Right hindlimb (tissue), 1 donor: ENCODE data around the gene ACTR3C.
A peak's percentile ranks its signal among the peaks of the same experiment; 100 is the strongest.
"Not testable (repeated sequence)": the region's sequence is repeated elsewhere in the genome, so short reads cannot be mapped to it uniquely, and the experiment has no call there.

Experiments used
- DNase-seq: peaks from one replicate; pipeline ENCODE4 v3.0.0-alpha.2; 2018

Gene ACTR3C

DNA sequence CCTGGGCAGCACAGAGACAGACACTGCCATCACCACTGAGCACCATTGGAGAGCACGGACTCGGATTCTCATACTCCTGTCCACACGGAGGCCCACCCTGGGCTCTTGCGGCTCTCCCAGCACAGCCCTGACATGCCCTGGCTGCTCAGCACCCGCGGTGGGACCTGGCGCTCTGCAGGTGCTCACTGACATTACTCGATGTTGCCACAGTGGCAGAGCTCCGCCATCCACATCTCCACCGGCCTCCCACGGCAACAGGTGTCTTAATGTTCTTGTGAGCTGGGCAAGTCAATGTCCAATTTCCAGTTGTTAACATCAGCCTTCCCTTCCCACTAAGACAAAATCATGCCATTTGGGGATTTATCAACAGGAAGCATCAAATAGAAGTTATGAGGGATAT lies 45.0 kb downstream of the ACTR3C start:
- DNase-seq = not testable (repeated sequence)

DNA sequence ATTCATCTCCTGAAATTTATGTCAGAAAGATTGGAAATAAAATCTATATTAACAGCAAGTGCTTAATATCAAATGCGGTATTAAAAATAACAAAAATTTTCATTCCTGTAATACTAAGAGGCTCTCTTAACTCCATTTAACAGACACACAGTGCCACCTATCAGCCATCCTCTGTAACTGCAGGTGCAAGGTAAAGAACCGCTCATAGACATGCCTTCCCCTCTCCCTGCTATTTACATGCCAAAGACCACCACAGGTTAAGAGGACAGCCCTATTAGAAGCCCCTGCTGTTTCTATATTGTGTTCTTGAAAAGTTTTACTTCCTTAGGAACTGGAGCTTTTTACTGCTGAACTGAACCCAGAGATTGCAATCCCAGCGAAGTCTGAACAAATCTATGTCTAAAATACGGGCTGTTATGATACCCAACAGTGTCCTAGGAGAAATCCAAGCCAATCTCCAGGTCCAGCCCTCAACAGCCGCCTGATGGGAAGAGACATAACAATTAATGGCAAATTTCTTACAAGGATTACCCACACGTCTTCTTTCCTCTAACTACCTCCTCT lies 47.1 kb downstream of the ACTR3C start:
- not testable (repeated sequence) for DNase-seq

DNA sequence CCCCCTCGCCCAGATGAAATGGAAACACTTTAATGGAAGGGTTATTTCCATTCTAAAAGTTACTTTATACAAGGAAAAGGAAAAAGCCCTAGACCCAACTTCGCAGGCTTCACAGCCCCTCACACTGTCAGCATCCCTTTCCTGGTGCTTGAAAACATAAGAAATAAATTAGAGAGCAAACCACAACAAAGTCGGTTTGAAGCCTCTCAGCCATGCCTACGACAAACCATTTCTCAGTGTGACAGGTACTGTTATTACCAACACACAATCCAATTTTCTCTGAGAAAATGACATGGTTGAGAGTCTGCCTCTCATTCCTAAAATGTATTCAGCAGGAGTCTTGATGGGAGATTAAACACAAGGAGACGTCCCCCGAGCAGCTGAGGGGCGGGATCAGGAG lies 51.4 kb downstream of the ACTR3C start:
- DNase-seq = not testable (repeated sequence)

DNA sequence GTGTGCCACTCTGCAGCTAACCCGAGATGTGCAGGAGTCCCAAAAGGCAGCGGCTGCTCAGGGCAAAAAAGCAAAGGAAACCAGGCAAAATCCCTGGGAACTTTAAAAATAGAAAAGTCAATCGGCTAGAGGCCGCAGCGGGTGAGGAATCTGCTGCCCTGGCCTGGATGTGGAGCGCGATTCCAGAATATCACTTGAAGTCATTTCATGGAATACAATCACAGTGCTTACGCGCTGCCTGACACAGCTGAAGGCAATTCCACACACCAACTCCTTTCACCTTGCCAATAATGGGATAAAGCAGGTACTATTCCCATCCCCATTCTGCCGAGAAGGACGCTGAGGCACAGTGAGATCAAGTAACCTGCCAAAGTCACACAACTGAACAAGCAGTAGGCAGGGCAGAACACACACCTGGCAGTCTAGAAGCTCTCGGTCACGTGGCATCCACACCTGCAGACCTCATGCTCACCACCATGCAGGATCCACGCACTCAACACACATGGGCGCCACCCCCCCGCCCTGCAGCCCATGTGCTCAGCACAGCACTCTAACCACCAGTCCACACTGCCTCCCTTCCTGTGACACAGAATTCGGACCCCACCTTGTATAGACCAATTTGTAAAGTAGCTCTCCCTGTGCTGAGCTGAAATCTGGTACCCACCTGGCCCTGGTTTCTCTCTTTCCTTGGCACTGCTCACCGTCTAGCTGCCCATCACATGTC lies 53.1 kb downstream of the ACTR3C start:
- DNase-seq = not testable (repeated sequence)

DNA sequence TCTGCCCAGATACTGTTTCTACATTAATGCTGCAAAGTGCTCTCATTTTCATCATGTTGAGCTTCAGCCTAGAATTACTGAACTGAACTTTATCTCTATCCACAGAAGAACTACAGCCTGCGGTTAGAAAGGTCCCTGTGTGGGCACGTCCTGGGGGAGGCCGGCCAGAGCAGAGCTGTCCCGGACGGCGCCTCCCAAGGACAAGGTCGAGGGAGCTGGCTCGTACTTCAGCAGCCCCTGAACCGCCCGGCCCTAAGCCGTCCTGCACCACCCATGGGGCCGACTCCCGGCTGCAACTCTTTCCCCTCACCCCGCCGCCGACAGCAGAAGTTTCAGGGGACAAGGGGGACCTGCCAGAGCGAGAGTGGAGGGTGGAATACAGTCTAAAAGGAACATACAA lies 54.5 kb downstream of the ACTR3C start:
- not testable (repeated sequence) for DNase-seq

DNA sequence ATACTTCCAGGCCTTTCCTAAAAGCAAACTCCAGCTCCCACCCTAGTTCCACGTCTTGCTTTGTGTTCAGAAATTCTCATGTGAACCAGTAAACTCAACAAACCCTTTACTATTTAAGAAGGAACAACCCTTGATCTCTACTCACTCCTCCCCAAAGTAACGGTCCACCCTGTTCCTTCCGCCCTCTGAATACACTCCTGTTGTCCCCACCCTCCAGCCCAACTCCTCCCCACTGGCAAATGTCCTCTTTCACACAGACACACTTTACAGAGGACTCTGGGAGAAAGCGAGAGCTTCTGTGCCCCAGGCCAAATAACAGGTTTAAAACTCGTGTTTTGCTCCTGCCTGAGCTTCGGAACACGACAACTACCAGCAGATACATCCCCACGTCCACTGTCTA lies 55.1 kb downstream of the ACTR3C start:
- not testable (repeated sequence) for DNase-seq

DNA sequence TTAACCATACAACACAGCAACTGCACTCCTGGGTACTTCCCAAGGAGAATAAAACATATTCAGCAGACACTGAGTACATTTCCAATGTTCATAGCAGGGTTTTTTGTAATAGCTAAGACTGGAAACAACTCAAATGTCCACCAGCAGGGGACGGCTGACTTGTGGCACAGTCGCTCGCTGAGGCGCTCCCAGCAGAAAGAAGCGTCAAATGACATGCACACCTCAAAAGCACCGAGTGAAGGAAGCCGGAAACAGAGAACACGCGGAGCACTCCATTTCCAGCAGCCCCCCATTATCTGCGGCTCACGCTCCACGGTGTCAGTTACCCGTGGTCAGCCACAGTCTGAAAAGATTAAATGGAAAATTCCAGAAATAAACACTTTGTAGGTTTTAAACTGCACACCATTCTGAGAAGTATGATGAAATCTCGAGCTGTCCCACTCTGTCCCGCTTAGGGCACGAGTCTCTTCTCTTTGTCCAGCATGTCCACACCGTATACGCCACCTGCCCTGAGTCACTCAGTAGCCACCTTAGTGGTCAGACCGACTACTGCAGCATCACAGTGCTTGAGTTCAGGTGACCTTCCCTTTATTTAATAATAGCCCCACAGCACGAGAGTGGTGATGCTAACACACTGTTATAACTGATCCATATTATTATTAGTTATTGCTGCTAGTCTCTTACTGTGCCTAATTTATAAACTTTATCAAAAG lies 56.2 kb downstream of the ACTR3C start:
- not testable (repeated sequence) for DNase-seq

DNA sequence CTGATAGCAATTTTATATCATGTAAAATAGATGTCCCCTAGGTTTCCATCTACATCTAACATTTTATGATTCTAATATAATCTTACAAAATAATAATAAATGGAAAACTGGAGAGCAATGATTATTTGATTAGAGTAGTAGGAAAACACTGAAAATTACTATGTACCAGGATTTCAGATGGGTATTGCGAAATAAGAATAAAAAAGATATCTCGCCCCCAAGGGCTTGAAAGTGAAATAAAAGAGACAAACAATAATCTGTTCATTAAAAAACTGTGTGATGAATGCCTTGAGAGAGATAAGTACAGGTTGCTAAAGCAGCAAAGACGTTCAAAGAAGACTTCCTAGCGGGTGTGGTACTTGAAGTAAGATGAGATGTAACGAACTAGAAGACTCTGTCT lies 60.7 kb downstream of the ACTR3C start:
- DNase-seq = not testable (repeated sequence)

DNA sequence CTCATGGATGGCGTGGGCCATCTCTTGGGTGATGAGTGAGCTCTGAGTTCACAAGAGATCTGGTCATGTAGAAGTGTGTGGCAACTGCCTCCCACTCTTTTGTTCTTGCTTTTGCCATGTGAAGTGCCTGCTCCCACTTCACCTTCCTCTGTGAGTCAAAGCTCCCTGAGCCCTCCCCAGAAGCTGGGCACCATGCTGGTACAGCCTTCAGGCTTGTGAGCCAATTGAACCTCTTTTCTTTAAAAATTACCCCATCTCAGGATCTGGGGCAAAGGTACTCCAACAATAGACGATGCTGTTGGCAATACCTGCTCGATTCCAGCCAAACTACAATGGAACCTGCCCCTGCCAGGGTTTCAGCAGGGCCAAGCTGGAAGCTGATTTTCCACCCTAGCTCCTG lies 75.6 kb downstream of the ACTR3C start:
- DNase-seq = not testable (repeated sequence)

DNA sequence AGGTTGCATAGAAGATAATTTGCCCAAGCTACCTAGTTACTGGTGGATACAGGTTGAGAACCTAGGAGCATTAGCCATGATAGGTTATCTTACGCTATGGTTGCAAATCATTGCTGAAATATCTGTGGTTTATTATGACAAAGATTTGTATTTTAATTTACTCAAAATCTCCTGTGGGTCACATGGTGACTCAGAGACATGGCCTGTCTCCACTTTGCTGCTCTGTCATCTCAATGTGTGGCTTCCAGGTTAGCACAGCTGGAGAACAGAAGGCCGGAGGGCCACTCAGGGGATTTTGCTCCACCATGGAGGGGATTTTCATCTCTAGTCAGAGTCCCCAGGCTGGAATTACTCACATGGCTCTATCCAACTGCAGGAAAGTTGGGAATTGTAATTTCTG lies 78.1 kb downstream of the ACTR3C start:
- DNase-seq = not testable (repeated sequence)

DNA sequence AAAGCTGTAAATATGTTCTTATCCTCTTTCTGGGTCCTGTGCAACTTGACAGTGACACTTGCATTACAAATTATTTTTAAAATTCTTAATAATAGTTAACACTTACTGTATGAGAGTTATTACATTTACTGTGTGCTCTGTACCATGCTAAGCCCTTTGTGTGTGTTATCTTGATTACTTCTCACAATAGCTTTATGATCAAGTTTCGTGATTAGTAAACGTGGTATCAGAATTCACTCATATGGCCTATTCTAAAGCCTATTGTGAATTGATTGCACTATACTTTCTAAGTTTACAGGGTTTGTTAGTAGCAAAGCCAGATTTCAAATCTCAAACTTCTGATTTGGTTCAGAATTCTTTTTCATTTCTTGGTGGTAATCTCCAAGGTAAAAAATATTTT lies 80.4 kb downstream of the ACTR3C start:
- DNase-seq = not testable (repeated sequence)

DNA sequence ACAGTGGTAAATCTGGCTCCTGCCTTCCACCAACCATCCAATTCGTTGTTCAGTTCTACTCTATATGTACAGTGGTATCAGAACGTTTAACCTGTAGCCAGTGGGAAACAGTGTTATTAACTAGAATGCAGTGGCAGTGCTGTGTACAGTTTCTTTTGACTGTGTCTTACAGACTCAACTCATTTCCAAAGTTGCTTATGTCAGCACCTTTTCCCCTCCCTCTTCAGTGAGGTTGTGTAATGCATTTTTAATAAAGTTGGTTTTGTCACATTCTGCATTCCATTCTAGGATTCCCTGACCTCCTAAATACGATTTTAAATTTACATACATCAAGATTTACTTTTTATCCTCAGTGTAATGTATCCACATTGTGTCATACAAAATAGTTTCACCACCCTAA lies 97.9 kb downstream of the ACTR3C start:
- not testable (repeated sequence) for DNase-seq

DNA sequence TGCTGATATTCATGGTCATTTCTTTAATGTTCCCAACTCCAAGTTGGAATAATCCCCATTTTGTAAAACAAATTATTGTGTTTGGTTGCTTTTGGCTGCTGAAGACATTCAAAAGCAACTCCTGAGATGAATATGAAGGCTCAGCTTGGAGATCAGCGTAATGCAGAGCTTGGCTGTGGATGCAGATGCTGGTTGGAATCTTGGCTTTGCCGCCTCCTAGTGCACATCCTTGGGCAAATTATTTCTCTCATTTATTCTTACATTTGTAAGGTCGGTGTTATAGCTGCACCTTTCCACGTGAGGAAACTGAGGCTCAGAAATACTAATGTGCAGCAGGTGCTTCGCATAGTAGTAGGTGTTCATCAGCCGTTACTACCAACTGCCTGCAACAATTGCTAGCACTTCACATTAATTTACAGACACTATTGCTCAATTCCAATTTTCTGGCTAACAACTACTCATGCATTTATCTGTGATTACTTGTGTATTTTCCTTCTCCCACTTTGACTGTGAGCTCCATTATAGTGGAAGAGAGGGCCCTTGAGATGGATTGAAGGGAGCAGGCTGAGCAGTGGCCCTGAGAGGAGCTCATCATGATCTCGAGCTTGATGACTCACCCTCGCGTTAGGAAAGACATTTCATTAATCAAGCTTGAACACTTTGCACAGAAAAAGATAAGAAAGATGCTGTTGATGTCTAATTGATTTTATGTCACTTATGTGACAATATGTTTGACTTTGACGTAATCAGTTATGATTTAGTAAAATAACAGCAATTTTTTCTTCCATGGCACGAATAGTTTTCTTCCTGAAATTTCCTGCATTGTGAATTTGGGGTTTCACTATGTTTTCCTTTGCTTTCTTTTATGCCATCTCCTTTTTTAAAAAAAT lies 101.0 kb downstream of the ACTR3C start:
- not testable (repeated sequence) for DNase-seq

DNA sequence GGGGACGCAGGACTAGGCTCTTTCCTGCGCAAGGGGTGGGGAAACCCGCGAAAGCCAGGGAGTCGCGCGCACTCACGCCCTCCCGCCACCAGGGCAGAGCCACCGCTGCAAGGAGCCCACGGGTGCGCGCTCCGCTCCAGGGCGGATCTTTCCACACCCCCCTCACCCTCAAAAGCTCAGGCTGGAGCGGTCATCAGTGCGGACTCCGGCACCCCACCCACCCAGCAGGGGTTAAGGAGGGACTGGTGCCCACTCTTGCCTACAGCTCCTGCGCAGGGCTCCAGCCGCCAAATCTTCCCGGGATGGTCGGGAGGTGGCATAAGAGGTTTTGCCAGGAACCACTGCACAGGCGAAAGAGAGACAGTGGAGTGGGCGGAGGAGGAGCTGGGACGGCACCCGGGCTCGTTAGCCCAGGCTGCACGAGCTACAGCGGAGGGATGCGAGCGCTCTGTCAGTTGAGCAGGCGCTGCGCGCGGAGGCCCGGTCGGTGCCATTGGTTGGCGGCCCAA lies 102.6 kb downstream of the ACTR3C start:
- peak; percentile 19 for DNase-seq

DNA sequence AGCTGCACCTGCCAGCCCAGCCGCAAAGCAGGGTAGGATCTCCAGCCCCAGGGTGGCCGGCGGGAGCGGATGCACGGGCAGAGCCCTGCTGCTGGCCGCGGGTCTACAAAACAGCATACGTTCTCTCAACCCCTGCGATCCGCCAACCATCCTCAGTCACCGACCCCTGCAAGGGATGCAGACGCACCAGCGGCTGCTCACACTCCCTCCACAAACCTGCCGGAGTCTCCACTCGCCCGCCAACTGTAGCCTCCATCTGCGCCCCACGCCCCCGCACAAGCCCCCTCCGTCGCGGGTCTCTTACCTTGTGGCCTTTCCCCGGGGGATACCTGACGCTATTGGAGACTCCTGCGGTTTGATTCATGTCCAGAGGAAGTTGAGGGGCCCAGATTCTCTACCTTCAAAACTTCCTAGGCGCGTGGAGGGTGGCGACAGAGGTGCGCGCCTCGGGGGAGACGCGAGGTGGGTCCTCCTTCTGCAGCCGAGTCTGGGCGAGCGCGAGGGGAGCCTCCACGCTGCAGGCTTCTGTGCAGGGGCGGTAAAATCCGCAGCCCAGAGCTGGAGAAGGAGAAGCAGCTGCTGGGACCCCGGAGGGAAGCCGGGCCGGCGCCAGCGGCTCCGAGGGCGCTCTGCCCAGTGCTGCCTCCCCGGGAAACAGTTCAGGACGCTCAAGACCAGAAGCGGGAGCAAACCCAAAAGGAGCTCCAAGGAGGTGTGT lies 103.2 kb downstream of the ACTR3C start:
- DNase-seq = not testable (repeated sequence)

DNA sequence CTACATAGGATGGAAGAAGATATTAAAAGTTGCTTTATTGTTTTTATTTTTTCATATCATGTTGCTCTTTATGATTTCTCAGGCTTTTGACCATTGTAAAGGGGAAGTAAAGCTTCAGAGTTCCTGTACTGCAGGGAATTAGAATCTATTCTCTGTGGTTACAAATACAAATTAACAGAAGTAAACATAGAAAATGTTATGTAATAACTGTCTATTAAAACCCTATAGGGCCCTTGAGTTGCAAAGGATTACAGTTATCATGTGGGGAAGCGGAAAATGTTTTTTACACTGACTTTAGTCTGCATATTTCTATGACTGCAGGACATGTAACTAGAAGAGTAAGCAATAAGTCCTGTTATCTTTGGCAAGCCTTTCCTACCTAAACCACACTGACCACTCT lies 116.5 kb downstream of the ACTR3C start:
- DNase-seq = not testable (repeated sequence)

DNA sequence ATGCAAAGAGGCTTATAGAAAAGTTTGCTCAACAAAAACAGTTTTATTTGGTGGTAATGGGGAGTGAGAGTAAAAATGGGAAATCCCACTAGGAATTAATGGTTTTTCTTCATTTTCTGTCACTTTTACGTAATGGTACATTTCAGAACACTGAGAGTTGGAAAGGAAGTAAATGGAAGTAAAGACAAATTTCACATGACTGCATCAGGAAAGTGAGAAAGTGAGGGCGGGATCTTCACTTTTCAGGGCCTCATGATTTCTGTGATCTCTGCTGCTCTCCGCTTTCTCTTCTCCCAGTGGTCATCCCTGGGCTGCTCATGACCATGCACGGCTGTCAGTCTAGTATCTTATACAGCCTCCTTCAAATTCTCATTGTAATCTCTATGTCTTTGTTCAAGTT lies 117.5 kb downstream of the ACTR3C start:
- DNase-seq = not testable (repeated sequence)

DNA sequence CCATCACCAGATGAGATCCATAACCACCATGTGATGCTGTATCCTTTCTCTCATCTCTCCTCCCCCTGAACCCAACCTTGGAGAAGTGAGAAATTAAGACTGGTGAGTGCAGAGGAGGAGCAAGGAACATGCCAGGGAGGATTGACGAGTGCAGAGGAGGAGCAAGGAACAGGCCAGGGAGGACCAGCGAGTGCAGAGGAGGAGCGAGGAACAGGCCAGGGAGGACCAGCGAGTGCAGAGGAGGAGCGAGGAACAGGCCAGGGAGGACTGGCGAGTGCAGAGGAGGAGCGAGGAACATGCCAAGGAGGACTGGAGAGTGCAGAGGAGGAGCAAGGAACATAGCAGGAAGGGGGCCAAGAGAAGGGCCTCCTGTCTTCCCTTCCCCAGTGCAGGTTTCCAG lies 118.8 kb downstream of the ACTR3C start:
- not testable (repeated sequence) for DNase-seq

DNA sequence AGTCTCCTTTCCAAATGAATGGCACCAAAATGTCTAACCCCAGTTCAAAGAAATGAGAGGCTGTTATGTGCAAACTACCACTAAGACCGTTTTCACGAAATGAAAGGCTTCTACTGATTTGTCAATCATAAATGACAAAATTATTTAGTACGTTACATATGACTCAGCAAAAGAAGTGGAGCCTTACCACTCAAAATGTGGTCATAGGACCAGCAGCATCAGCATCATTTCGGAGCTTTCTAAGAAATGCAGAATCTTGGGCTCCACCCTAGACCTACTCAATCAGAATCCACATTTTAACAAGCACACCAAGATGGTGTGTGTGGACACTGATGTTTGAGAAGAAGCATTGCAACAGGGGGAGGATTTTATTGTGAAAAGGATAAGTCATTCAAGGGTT lies 120.5 kb downstream of the ACTR3C start:
- DNase-seq = not testable (repeated sequence)
